HG02610 (cell line): ENCODE data around the gene TTC21A.
"Not testable (repeated sequence)": the region's sequence is repeated elsewhere in the genome, so short reads cannot be mapped to it uniquely, and the experiment has no call there.

Source experiments
- ATAC-seq: cut with Tn5 transposase; IDR thresholded peaks from one replicate; pipeline ENCODE4 v1.9.1; 2021; ENCODE audit warnings: mild to moderate bottlenecking, moderate library complexity; ENCODE audit not compliant: unreplicated experiment

The TTC21A gene

GRCh38 chr3:39107388-39108199, at the start of gene TTC21A, which contains the start of gene GORASP1:
TTC21A (plus strand) TSS chr3:39107680; CDS start chr3:39107838, 158 bp downstream.
GORASP1 (minus strand) TSS chr3:39107627; CDS start chr3:39107541, 86 bp downstream.
- ATAC-seq, result peak; percentile 58

GRCh38 chr3:39061228-39061627, 46.3 kb upstream of the TTC21A start:
- ATAC-seq, result not testable (repeated sequence)

GRCh38 chr3:39062180-39062579, 45.3 kb upstream of the TTC21A start:
- no peak for ATAC-seq

GRCh38 chr3:39063143-39063542, 44.3 kb upstream of the TTC21A start:
- ATAC-seq, result no peak

- no peak for ATAC-seq
Measured at GRCh38 chr3:39064646-39065045, 42.8 kb upstream of the TTC21A start.

GRCh38 chr3:39065197-39065596, 42.3 kb upstream of the TTC21A start:
- peak; percentile 95 for ATAC-seq

- ATAC-seq, result no peak
Measured at GRCh38 chr3:39067286-39067685, 40.2 kb upstream of the TTC21A start.

GRCh38 chr3:39068556-39068955, 38.9 kb upstream of the TTC21A start:
- ATAC-seq, result no peak

- ATAC-seq, result no peak
Measured at GRCh38 chr3:39075910-39076309, 31.6 kb upstream of the TTC21A start.

- ATAC-seq, result no peak
Measured at GRCh38 chr3:39079530-39079929, 27.9 kb upstream of the TTC21A start.

- ATAC-seq, result no peak
Measured at GRCh38 chr3:39080026-39080425, 27.5 kb upstream of the TTC21A start.

GRCh38 chr3:39082666-39083313, 24.7 kb upstream of the TTC21A start:
- ATAC-seq, result no peak

GRCh38 chr3:39086144-39086543, 21.3 kb upstream of the TTC21A start:
- peak; percentile 88 for ATAC-seq

GRCh38 chr3:39088456-39088855, 19.0 kb upstream of the TTC21A start:
- ATAC-seq, result no peak

GRCh38 chr3:39088889-39089288, 18.6 kb upstream of the TTC21A start:
- ATAC-seq, result no peak

GRCh38 chr3:39090922-39091321, 16.6 kb upstream of the TTC21A start:
- ATAC-seq, result no peak

GRCh38 chr3:39094851-39095677, 12.4 kb upstream of the TTC21A start:
- no peak for ATAC-seq

GRCh38 chr3:39095778-39096177, 11.7 kb upstream of the TTC21A start:
- no peak for ATAC-seq

GRCh38 chr3:39096775-39097174, 10.7 kb upstream of the TTC21A start:
- ATAC-seq, result no peak

- no peak for ATAC-seq
Measured at GRCh38 chr3:39097716-39098472, 9.6 kb upstream of the TTC21A start.
